ENCODE measurements around the gene MAP7D1.
"Not testable (repeated sequence)": the region's sequence is repeated elsewhere in the genome, so short reads cannot be mapped to it uniquely, and the experiment has no call there.

The MAP7D1 gene

DNA sequence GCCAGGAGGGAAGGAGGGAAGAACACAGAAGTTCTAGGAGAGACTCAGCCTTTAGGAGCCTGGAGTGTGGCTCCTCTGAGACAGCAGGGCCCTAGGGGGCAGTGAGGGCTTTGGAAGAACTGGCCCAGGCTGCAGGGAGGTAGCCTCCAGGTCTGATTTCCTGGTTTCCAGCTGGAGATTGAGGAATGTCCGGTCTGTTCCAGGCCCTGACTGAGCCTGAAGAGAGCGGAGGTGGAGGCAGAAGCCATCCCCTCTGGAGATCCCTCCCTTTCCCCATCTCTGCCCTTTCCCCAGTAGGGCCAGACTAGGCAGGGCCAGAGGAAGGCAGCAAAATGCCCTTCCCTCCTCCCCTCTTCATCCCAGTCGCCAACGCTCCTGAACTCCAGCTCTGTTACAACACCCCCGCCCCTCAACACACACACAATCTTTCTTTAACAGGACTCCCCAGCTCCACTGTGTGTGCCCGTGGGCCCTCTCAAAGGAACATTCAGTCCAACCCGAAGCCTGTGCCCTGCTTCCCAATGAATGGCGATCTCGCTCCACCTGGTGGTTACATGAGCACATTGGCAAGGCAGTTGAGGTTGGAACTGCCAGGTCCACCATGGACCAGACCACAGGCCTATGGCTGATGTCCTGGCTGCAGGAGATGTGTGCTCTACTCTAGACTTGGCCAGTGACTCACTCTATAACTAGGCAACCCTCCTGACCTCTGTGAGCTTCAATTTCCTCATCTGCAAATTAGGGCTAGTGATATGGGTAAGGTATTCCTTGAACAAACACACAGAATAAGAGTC is 32.0 kb downstream of the MAP7D1 start:
- Histone ChIP-seq H3K9me3 (ENCODE audit: control insufficient read depth, insufficient read depth, low read depth, low read length) (no peaks in the 10 kb centered on the region), H3K4me1 (ENCODE audit: control insufficient read depth, insufficient read depth, low read length) (peaks cover 6% of the 10 kb centered on the region), H3K27me3 (ENCODE audit: control insufficient read depth, insufficient read depth, low read length) (no peaks in the 10 kb centered on the region), H3K36me3 (ENCODE audit: control insufficient read depth, insufficient read depth, low read length) (no peaks in the 10 kb centered on the region), H3K27ac (ENCODE audit: low read depth, low read length) (no peak overlapping the region), H3K9ac (ENCODE audit: low read length) (peak overlapping the region; percentile 23), H3K4me3 (ENCODE audit: low read depth, low read length) (peak overlapping the region; percentile 39)

DNA sequence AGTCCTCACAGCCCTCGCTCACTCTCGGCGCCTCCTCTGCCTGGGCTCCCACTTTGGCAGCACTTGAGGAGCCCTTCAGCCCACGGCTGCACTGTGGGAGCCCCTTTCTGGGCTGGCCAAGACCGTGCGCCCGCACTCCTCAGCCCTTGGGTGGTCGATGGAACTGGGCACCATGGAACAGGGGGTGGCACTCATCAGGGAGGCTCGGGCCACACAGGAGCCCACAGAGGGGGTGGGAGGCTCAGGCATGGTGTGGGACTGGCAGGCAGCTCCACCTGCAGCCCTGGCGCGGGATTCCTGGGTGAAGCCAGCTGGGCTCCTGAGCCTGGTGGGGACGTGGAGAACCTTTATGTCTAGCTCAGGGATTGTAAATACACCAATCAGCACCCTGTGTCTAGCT is 40.8 kb downstream of the MAP7D1 start:
- not testable (repeated sequence) for H3K27ac ChIP-seq (ENCODE audit: low read depth, low read length); H3K9me3 ChIP-seq (ENCODE audit: control insufficient read depth, insufficient read depth, low read depth, low read length); H3K4me1 ChIP-seq (ENCODE audit: control insufficient read depth, insufficient read depth, low read length); H3K36me3 ChIP-seq (ENCODE audit: control insufficient read depth, insufficient read depth, low read length); H3K27me3 ChIP-seq (ENCODE audit: control insufficient read depth, insufficient read depth, low read length); H3K9ac ChIP-seq (ENCODE audit: low read length); H3K4me3 ChIP-seq (ENCODE audit: low read depth, low read length)

DNA sequence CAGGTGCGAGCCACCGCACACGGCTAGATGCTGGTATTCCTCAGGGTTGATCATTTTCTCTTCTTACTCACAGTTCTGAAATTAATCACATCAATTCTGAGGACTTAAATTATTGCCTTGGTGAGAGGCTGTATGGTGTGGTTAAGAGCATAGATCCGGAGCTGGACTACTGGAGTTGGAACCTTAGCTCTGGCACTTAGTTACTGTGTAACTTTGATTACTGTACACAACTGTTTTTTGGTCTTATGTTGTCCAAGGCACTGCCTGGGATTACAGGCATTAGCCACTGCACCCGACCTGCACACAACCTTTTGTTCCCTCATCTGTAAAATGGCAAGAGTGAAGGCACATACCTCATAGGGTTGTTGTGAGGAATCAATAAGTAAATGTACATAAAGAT is 42.7 kb downstream of the MAP7D1 start:
- H3K4me1 ChIP-seq (ENCODE audit: control insufficient read depth, insufficient read depth, low read length): no peaks in the 10 kb centered on the region
- H3K9me3 ChIP-seq (ENCODE audit: control insufficient read depth, insufficient read depth, low read depth, low read length): no peaks in the 10 kb centered on the region
- no peak overlapping the region for H3K4me3 ChIP-seq (ENCODE audit: low read depth, low read length)
- no peak overlapping the region for H3K27ac ChIP-seq (ENCODE audit: low read depth, low read length)
- H3K9ac ChIP-seq (ENCODE audit: low read length): no peak overlapping the region
- no peaks in the 10 kb centered on the region for H3K36me3 ChIP-seq (ENCODE audit: control insufficient read depth, insufficient read depth, low read length)
- no peaks in the 10 kb centered on the region for H3K27me3 ChIP-seq (ENCODE audit: control insufficient read depth, insufficient read depth, low read length)

DNA sequence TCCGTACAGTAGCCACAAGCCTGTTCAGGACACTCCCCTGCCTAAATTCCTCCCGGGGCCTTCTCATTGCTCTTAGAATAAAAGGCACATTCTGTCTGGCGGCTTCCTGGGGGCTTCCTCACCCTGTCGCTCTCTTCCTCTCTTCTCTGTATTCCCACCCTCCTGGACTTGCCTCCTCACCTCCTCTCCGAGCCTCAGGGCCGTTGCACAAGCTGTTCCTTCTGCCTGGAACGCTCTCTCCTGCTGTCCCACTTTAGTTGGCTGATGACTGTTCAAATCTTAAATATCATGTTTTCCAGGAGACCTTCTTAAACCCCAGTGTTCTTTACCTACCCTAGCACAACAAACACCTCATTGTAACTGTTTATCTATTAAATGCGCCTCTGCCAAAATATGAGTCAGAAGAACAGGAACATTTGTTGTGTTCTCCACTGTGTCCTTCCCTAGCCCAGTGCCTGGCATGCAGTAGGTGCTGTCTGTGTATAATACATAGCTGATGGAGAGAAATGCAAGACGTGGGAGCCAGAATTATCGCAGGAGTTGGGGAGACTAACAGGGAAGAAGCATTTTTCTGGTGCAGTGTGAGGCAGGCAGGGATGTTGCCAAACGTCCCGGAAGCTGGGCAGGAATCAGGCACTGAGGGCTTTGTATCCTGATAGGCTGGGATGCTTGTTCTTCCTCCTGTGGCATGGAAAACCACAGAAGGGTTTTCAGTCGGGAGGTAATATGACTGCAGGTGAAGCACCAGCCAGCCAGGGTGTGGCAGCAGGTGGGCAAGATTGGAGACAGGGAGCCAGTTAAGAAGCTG is 44.2 kb downstream of the MAP7D1 start:
- Histone ChIP-seq H3K27me3 (ENCODE audit: control insufficient read depth, insufficient read depth, low read length) (no peaks in the 10 kb centered on the region), H3K4me3 (ENCODE audit: low read depth, low read length) (no peak overlapping the region), H3K9ac (ENCODE audit: low read length) (no peak overlapping the region), H3K27ac (ENCODE audit: low read depth, low read length) (no peak overlapping the region), H3K4me1 (ENCODE audit: control insufficient read depth, insufficient read depth, low read length) (no peaks in the 10 kb centered on the region; the same call in 1 of the 2 replicates), H3K36me3 (ENCODE audit: control insufficient read depth, insufficient read depth, low read length) (no peaks in the 10 kb centered on the region), H3K9me3 (ENCODE audit: control insufficient read depth, insufficient read depth, low read depth, low read length) (no peaks in the 10 kb centered on the region)

DNA sequence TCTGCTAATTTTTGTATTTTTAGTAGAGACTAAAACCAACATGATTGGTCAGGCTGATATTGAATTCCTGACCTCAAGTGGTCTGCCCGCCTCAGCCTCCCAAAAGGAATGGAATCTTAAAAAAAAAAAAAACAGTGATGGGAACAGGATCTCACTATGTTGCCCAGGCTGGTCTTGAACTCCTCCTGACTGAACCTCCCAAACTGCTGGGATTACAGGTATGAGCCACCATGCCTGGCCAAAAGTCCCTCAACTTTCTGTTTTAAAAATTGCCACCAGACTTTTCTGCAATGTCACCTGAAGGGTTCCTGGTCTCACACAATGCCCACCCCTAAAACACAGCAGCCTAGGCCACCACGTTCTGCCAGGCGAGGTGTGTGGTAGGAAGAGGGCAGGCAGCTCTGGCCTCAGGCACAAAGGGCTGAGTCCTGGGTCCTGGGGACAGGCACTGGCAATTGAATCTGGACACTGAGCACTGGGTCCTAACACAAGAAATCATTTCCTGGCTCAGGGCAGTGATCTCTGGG is 47.1 kb downstream of the MAP7D1 start:
- Histone ChIP-seq H3K27me3 (ENCODE audit: control insufficient read depth, insufficient read depth, low read length) (no peaks in the 10 kb centered on the region), H3K36me3 (ENCODE audit: control insufficient read depth, insufficient read depth, low read length) (no peaks in the 10 kb centered on the region), H3K9me3 (ENCODE audit: control insufficient read depth, insufficient read depth, low read depth, low read length) (no peaks in the 10 kb centered on the region), H3K27ac (ENCODE audit: low read depth, low read length) (no peak overlapping the region), H3K4me1 (ENCODE audit: control insufficient read depth, insufficient read depth, low read length) (peaks cover 6% of the 10 kb centered on the region; the same call in 1 of the 2 replicates), H3K4me3 (ENCODE audit: low read depth, low read length) (no peak overlapping the region), H3K9ac (ENCODE audit: low read length) (no peak overlapping the region)

DNA sequence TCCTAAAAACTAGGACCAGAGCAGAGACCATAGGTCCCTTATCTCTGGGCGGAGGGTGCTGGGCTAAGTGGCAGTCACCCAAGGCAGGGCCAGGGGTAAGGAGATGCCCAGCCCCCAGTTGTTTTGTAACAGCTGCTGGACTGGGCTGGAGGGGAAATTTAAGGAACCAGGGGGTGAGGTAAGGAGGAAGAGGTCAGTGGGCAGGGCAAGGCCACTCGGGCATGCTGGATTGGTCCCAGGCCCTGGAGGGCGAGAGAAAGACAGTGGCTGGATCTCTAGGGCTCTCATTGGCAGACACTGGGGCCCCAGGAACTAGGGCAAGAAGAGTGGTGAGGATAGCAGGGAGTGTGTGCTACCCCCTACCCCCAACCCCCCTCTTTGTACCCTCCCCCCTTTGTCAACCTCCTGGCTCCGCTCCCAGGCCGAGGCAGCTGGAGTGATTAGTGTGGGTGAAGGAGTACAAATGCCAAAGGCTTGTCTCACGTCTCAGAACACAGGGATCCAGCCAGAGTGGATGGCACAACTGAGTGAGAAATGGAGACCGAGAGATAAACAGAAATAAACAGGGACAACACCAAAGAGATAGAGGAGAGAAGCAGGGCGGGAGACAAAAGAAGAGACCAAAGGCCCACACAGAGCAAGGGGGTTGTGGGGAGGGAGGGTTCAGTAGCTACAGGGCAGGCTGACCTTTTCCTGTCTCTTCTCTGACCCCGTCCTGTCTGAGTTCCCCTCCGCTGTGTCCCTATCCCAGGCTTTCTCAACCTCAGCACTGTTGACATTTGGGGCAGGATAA is 47.8 kb downstream of the MAP7D1 start:
- no peaks in the 10 kb centered on the region for H3K9me3 ChIP-seq (ENCODE audit: control insufficient read depth, insufficient read depth, low read depth, low read length)
- H3K27ac ChIP-seq (ENCODE audit: low read depth, low read length): no peak overlapping the region
- H3K27me3 ChIP-seq (ENCODE audit: control insufficient read depth, insufficient read depth, low read length): no peaks in the 10 kb centered on the region
- no peak overlapping the region for H3K9ac ChIP-seq (ENCODE audit: low read length)
- peaks cover 6% of the 10 kb centered on the region; the same call in 1 of the 2 replicates for H3K4me1 ChIP-seq (ENCODE audit: control insufficient read depth, insufficient read depth, low read length)
- no peak overlapping the region for H3K4me3 ChIP-seq (ENCODE audit: low read depth, low read length)
- no peaks in the 10 kb centered on the region for H3K36me3 ChIP-seq (ENCODE audit: control insufficient read depth, insufficient read depth, low read length)

DNA sequence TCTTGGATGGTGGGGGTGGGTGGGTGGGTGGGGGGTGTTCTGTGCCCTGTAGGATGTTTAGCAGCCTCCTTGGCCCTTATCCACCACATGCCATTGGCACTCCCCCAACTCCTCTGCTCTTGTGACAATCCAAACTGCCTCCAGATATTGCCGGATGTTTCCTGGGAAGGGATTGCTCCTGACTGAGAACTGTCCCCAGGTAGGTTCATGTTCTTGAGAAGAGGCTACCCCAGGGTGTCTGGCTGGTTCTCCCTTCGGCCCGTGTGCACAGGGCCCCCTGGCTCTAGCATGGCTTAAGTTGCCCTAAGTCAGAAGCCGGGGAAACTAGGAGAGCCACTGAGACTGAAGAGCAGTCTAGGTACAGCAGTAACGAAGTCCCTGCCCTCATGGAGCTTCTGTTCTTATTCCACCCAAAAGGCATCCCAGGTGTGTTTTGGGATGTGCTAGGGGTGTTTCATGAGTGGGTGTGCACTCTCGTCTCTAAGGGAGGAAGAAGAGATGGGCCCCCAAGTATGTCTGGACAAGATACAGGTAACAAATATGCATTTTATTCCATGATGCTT is 48.5 kb downstream of the MAP7D1 start:
- Histone ChIP-seq H3K4me3 (ENCODE audit: low read depth, low read length) (no peak overlapping the region), H3K9ac (ENCODE audit: low read length) (no peak overlapping the region), H3K36me3 (ENCODE audit: control insufficient read depth, insufficient read depth, low read length) (no peaks in the 10 kb centered on the region), H3K4me1 (ENCODE audit: control insufficient read depth, insufficient read depth, low read length) (peaks cover 6% of the 10 kb centered on the region; the same call in 1 of the 2 replicates), H3K27me3 (ENCODE audit: control insufficient read depth, insufficient read depth, low read length) (no peaks in the 10 kb centered on the region), H3K27ac (ENCODE audit: low read depth, low read length) (no peak overlapping the region), H3K9me3 (ENCODE audit: control insufficient read depth, insufficient read depth, low read depth, low read length) (no peaks in the 10 kb centered on the region)

DNA sequence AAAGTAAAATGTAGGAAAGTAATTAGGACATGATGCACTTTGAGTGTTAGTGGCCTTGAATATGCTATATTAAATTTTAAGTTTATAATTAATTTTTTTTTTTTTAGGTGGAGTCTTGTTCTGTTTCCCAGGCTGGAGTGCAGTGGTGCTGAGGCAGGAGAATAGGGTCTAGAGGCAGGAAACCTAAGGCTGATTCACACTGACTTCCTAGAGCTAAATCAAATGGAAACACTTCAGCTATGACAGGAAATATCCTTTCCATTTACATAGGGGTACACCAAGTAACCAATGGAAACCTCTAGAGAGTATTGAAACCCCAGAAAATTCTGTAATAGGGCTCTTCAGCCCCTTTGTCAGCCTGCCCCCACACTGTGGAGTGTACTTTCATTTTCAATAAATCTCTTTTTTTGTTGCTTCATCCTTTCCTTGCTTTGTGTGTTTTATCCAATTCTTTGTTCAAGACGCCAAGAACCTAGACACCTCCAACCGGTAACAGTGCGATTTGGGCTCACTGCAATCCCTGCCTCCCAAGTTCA is 50.4 kb downstream of the MAP7D1 start:
- Histone ChIP-seq H3K4me3 (ENCODE audit: low read depth, low read length) (no peak overlapping the region), H3K9ac (ENCODE audit: low read length) (no peak overlapping the region), H3K36me3 (ENCODE audit: control insufficient read depth, insufficient read depth, low read length) (no peaks in the 10 kb centered on the region), H3K27me3 (ENCODE audit: control insufficient read depth, insufficient read depth, low read length) (no peaks in the 10 kb centered on the region), H3K4me1 (ENCODE audit: control insufficient read depth, insufficient read depth, low read length) (peaks cover 6% of the 10 kb centered on the region; the same call in 1 of the 2 replicates), H3K27ac (ENCODE audit: low read depth, low read length) (no peak overlapping the region), H3K9me3 (ENCODE audit: control insufficient read depth, insufficient read depth, low read depth, low read length) (no peaks in the 10 kb centered on the region)

DNA sequence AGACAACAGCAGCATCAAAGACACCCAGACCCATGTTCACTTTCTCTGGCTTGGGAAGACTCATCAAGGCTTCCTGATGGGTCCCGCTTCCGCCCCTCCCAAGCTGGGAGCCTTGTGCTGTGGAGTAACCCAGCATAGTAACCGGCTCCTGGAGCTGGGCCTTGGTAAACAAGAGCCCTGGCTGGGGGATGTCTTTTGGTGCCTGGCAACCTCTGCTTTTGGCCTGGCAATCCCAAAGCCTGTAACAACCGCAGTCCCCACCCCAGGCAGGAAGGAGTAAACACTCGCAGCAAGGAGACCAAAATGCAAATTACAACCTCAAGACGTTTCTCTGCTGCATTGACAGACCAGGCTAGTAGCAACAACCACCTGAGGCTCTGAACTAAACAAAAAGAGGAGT is 51.4 kb downstream of the MAP7D1 start:
- Histone ChIP-seq H3K4me1 (ENCODE audit: control insufficient read depth, insufficient read depth, low read length) (peaks cover 6% of the 10 kb centered on the region; the same call in 1 of the 2 replicates), H3K36me3 (ENCODE audit: control insufficient read depth, insufficient read depth, low read length) (no peaks in the 10 kb centered on the region), H3K9ac (ENCODE audit: low read length) (no peak overlapping the region), H3K9me3 (ENCODE audit: control insufficient read depth, insufficient read depth, low read depth, low read length) (no peaks in the 10 kb centered on the region), H3K4me3 (ENCODE audit: low read depth, low read length) (no peak overlapping the region), H3K27me3 (ENCODE audit: control insufficient read depth, insufficient read depth, low read length) (no peaks in the 10 kb centered on the region), H3K27ac (ENCODE audit: low read depth, low read length) (no peak overlapping the region)

DNA sequence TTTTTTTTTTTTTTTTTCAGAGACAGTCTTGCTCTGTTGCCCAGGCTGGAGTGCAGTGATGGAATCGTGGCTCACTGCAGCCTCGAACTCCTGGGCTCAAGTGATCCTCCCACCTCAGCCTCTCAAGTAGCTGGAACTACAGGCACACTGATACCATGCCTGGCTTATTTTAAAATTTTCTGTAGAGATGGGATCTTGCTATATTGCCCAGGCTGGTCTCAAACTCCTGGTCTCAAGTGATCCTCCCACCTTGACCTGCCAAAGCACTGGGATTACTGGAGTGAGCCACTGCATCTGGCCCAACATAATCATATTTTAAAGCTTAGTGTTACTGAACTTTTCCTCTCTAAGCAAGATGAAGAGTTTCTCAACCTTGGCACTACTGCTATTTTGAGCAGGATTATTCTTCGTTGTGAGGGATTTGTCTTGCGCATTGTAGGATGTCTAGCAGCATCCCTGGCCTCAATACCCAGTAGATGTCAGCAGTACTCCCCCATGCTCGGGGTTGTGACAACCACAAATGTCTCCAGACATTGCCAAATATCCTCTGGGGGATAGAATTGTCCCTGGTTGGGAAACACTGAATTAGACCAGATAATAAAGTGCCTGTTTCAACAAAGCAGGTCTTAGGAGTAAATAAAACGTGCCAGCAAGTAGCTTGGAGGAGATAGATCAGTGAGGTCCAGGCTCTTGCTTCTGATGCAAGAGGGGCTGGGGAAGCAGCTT is 53.2 kb downstream of the MAP7D1 start:
- H3K9ac ChIP-seq (ENCODE audit: low read length): no peak overlapping the region
- H3K27me3 ChIP-seq (ENCODE audit: control insufficient read depth, insufficient read depth, low read length): no peaks in the 10 kb centered on the region
- H3K36me3 ChIP-seq (ENCODE audit: control insufficient read depth, insufficient read depth, low read length): no peaks in the 10 kb centered on the region
- H3K9me3 ChIP-seq (ENCODE audit: control insufficient read depth, insufficient read depth, low read depth, low read length): no peaks in the 10 kb centered on the region
- peaks cover 6% of the 10 kb centered on the region; the same call in 1 of the 2 replicates for H3K4me1 ChIP-seq (ENCODE audit: control insufficient read depth, insufficient read depth, low read length)
- H3K4me3 ChIP-seq (ENCODE audit: low read depth, low read length): no peak overlapping the region
- no peak overlapping the region for H3K27ac ChIP-seq (ENCODE audit: low read depth, low read length)
